ENCODE results near the gene ARL2. TPM values are rescaled to one million over a fixed set of nuclear protein-coding genes. Genes with fewer than 3 reads are reported as not detected.

ARL2 gene
- total RNA-seq, 4 donors from 2014 or later = 150 to 268 (median 170) TPM

GRCh38 chr11:65013130-65013887, 651 bp upstream of the ARL2 start:
- peak overlapping the region; percentile 78 to 99 (median 87) for H3K4me3 ChIP-seq
- no peaks in the 10 kb centered on the region for H3K9me3 ChIP-seq
- H3K36me3 ChIP-seq = peaks cover 0 to 6% of the 10 kb centered on the region in 2 donors
- intact Hi-C loops (cut with DNase I; ENCODE audit: low total_unique reads) = loop anchor here (1.0 to 5.0 kb wide), 5 partner anchors 71 to 904 kb away; partner anchors contain the start of genes ATG2A, C11orf68, CAPN1 and CDCA5
- no peaks in the 10 kb centered on the region for H3K27me3 ChIP-seq
- H3K4me1 ChIP-seq = peaks cover 14 to 18% of the 10 kb centered on the region in 2 donors
- DNase-seq = peak; percentile 74 to 86
- in situ Hi-C loops (cut with MboI; ENCODE audit: low sequenced_read_pairs in 4 of 4) = no loop called here
- peak; percentile 83 to 86 for ATAC-seq
- H3K27ac ChIP-seq = peak overlapping the region; percentile 95 to 100 (median 97)
- peak; percentile 72 to 82 (median 74) for TF ChIP-seq CTCF (IDR thresholded peaks at IDR 0.05 in 4 of 5, conservative IDR thresholded peaks at IDR 0.05 in 1 of 5)
- TF ChIP-seq POLR2A (IDR thresholded peaks at IDR 0.05) = peak; percentile 43 to 57

- Histone ChIP-seq H3K27me3 (no peaks in the 10 kb centered on the region), H3K36me3 (peaks cover 0 to 19% of the 10 kb centered on the region in 2 donors), H3K27ac (peak overlapping the region; percentile 95 to 100 (median 97)), H3K9me3 (no peaks in the 10 kb centered on the region), H3K4me3 (peak overlapping the region; percentile 78 to 99 (median 87)), H3K4me1 (peaks cover 14 to 18% of the 10 kb centered on the region in 2 donors)
- peak; percentile 18 to 26 for ATAC-seq
- no peak for TF ChIP-seq CTCF (IDR thresholded peaks at IDR 0.05 in 4 of 5, conservative IDR thresholded peaks at IDR 0.05 in 1 of 5)
- no peak for TF ChIP-seq POLR2A (IDR thresholded peaks at IDR 0.05)
- DNase-seq = peak; percentile 8 to 42
- in situ Hi-C loops (cut with MboI; ENCODE audit: low sequenced_read_pairs in 4 of 4) (no loop called here), intact Hi-C loops (cut with DNase I; ENCODE audit: low total_unique reads) (loop anchor here (1.0 to 5.0 kb wide), 8 partner anchors 13 to 903 kb away; partner anchors contain the start of genes ATG2A, C11orf68, CAPN1 and DRAP1)
Measured at GRCh38 chr11:65014726-65015227, 817 bp downstream of the ARL2 start.

- Histone ChIP-seq H3K27me3 (no peaks in the 10 kb centered on the region), H3K27ac (no peak overlapping the region), H3K36me3 (peaks cover 0 to 38% of the 10 kb centered on the region in 2 donors), H3K4me1 (peaks cover 14 to 18% of the 10 kb centered on the region in 2 donors), H3K9me3 (no peaks in the 10 kb centered on the region), H3K4me3 (no peak overlapping the region)
- in situ Hi-C loops (cut with MboI; ENCODE audit: low sequenced_read_pairs in 4 of 4) = no loop called here
- ATAC-seq = no peak
- intact Hi-C loops (cut with DNase I; ENCODE audit: low total_unique reads) = no loop called here
- DNase-seq = no peak
- TF ChIP-seq CTCF (IDR thresholded peaks at IDR 0.05 in 4 of 5, conservative IDR thresholded peaks at IDR 0.05 in 1 of 5) (no peak), POLR2A (IDR thresholded peaks at IDR 0.05) (no peak)
Measured at GRCh38 chr11:65016705-65017104, 2.7 kb downstream of the ARL2 start.

- Histone ChIP-seq H3K36me3 (peaks cover 0 to 45% of the 10 kb centered on the region in 2 donors), H3K27me3 (no peaks in the 10 kb centered on the region), H3K9me3 (no peaks in the 10 kb centered on the region), H3K27ac (no peak overlapping the region), H3K4me1 (peaks cover 14 to 18% of the 10 kb centered on the region in 2 donors), H3K4me3 (no peak overlapping the region)
- in situ Hi-C loops (cut with MboI; ENCODE audit: low sequenced_read_pairs in 4 of 4) (no loop called here), intact Hi-C loops (cut with DNase I; ENCODE audit: low total_unique reads) (no loop called here)
- no peak for ATAC-seq
- no peak for TF ChIP-seq POLR2A (IDR thresholded peaks at IDR 0.05)
- TF ChIP-seq CTCF (IDR thresholded peaks at IDR 0.05 in 4 of 5, conservative IDR thresholded peaks at IDR 0.05 in 1 of 5) = no peak
- no peak for DNase-seq
Measured at GRCh38 chr11:65017937-65018336, 4.0 kb downstream of the ARL2 start.
